Limb (tissue), 2 donors: ENCODE results near the gene PLAGL2.

Experiments
- DNase-seq, 2 donors: peaks; one replicate each; pipeline ENCODE4 v3.0.0-alpha.2; 2016; ENCODE audit errors: extremely low spot score in 2 of 2

PLAGL2 gene

DNA sequence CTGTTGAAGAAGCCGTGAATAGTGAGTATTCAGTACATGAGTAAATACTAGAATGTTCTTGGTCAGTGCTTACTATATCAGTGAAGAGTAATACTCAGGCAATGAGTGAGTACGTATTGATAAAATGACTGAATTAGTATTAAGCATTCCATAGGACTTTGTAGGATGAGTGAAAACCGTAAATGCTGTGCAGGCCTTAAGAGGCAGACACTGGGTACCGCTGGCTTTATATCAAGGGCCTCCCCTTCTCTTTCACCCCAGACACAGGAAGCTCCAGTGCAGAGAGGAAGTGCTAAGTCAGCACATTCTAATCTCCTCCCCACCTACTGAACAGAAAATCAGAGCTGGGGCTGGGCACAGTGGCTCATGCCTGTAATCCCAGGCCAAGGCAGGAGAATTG, 24.3 kb upstream of the PLAGL2 start:
- DNase-seq = no peak

GRCh38 chr20:32231245-32231644, 23.7 kb upstream of the PLAGL2 start:
- DNase-seq = no peak

DNA sequence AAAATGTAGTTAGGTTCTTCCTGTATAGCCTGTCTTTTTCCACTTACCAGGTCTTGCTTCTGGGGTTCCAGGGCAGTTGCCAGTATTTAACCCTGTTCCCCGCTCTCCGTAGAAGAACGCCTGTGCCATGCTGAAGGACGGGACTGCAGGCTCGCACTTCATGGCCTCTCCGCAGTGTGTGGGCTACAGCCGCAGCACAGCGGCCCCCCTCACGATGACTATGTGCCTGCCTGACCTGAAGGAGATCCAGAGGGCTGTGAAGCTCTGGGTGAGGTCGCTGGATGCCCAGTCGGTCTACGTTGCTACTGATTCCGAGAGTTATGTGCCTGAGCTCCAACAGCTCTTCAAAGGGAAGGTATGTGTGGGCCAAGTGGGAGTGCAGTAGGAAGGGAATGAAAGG, 23.2 kb upstream of the PLAGL2 start:
- no peak for DNase-seq

GRCh38 chr20:32229251-32229747, 21.8 kb upstream of the PLAGL2 start:
- DNase-seq = no peak

GRCh38 chr20:32227744-32228688, 20.5 kb upstream of the PLAGL2 start:
- no peak for DNase-seq

DNA sequence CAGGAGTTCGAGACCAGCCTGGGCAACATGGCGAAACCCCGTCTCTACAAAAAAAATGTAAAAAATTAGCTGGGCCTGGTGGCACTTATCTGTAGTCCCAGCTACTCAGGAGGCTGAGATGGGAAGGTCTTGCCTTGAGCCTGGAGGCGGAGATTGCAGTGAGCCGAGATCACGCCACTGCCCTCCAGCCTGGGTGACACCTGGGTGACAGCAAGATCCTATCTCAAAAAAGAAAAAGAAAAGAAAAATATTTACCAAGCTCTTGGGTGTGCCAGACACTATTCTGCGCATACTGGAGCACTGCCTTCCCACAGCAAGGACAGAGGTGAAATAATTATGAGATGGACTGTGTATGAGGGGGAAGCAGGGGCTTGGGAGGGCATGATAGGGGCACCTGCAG, 19.8 kb upstream of the PLAGL2 start:
- DNase-seq = no peak

DNA sequence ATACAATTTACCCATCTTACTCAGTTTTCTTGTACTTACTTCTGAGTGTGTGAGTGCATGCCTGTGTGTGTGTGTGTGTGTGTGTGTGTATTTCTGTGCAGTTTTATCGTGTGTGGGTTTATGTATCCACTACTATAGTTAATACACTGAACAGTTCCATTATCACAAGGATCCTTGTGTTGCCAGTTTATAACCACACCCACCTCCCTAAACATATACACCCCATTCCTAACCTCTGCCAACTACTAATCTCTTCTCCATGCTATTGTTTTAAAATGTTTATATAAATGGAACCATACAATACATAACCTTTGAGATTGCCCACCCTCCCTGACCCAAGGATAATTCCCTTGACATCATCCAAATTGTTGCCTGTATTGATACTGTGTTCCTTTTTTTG, 18.8 kb upstream of the PLAGL2 start:
- DNase-seq = no peak

DNA sequence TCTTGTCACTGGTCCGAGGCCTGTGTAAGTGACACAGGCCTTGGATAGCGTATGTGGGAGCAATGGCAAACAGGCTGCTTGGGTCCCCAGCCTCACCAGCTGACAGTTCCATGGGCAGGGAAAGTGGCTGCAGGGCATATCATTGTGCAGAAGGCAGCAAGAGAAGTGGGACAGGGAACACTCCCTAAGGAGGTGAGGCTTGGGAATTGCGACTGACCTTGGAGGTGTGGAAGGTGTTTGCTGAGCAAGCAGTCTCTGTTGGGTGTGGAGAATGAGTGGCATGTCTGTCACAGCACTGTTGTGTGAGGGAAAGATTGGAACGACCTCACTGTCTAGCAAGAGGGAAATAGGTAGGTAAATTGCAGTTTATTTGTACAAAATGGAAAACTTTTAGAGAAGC, 16.9 kb upstream of the PLAGL2 start:
- no peak for DNase-seq

DNA sequence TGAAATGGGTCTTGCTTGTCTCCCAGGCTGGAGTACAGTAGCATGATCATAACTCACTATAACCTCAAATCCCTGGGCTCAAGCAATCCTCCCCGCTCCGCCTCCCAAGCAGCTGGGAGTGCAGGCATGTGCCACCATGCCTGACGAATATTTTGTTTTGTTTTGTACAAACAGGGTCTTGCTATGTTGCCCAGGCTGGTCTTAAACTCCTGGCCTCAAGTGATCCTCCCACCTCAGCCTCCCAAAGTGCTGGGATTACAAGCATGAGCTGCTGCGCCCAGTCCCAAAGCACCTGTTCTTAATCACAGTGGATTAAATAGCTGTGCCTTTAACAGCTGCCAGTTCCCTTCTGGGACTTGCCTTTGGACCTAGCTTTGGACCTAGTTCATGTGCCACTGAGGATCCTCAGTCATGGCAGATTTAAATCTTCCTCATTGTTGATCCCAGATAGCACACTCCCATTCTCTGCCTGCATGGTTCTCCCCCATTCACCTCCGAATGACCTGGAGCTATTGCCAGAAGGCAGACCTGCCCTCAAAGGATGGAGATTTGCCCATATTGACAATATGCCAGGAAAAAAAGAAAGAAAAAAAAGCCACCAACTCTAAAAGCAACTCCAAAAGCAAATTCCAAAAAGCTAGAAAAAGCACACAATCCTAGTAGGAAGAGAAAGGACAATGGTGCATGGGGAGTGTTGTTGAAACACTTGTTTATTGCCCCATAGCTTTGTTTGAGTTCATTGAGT, 10.8 kb upstream of the PLAGL2 start:
- no peak for DNase-seq

DNA sequence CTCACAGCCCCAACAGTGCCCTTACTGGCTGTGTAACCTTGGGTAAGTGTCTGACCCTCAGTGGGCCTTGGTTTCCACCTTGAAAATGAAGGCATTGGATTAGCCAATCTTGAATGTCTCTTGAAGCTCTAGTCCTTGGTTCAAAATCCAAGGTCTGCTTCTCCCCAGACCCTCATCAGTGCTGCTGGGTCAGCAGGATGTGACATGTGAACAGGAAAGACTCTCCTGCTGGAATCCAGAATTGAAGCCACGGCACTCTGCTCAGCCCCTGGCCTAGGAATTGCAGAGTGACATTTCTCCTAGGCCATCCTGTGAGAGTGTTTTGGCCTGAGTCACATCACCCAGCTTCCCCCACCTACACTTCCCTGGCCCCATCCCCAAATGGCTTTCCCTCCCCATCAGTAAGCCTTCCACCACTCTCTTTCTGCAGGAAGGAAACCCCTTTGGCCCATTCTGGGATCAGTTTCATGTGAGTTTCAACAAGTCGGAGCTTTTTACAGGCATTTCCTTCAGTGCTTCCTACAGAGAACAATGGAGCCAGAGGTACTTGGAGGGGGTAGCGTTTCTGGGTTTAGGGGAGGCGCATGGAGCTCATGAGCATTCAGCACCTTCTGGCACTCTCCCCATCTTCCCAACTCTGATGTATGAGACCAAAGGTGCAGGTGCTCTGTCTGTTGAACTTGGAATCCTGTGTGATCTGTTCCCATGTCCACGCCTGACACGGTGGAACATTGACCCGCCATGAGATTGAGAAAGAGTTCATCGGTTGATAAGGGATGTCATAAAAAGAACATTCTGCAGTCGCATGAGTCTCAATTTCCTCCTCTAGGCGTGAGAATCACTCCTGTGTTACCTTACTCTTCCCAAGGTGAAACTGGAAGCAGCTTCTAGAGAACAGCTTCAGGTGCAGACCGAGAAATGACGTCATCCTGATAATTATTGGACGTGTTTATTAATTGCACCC, 8.9 kb upstream of the PLAGL2 start:
- DNase-seq = no peak

DNA sequence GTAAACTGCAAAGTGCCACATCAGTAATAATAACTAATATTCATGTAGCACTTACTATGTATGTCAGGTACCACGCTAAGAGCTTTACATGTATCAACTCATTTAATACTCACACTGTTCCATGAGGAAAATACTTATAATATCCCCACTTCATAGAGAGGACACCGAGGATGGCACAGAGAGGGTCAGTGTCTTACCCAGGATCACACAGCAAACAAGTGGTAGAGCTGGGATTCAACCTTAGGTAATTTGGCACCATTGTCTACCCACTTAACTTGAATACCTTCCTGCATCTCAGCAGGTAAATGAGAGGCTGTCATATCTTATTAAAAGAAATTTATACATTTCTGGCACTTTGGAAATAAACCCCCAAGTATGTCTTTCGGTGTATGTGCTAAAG, 8.2 kb upstream of the PLAGL2 start:
- DNase-seq = no peak

DNA sequence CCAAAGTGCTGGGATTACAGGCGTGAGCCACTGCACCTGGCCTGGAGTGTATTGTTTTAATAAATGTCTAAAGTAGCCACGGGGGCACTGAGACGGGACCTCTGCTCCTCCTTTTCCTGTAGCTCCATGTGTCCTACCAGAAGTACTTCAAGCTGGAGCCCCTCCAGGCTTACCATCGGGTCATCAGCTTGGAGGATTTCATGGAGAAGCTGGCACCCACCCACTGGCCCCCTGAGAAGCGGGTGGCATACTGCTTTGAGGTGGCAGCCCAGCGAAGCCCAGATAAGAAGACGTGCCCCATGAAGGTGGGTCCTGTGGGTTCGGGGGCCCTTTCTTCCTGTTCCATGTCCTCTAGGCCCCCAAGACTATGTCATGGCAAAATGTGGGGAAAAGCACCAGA, 7.6 kb upstream of the PLAGL2 start:
- DNase-seq = no peak

DNA sequence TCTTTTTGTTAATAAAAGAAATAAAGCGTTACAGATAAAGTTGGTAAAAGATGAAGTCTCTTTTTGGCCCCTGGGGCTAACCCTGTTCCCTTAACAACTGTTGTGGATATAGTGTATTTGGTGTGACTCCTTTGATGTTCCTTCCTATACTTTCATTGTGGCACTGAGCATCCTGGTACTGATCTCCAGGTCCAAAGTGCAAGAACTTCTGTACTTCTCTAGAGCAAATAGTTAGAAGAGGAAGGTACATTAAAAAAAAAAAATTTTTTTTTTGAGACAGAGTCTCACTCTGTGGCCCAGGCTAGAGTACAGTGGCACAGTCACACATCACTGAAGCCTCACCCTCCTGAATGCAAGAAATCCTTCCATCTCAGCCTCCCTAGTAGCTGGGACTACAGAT, 6.3 kb upstream of the PLAGL2 start:
- no peak for DNase-seq

- DNase-seq = no peak
Measured at GRCh38 chr20:32209850-32210605, 2.5 kb upstream of the PLAGL2 start.

DNA sequence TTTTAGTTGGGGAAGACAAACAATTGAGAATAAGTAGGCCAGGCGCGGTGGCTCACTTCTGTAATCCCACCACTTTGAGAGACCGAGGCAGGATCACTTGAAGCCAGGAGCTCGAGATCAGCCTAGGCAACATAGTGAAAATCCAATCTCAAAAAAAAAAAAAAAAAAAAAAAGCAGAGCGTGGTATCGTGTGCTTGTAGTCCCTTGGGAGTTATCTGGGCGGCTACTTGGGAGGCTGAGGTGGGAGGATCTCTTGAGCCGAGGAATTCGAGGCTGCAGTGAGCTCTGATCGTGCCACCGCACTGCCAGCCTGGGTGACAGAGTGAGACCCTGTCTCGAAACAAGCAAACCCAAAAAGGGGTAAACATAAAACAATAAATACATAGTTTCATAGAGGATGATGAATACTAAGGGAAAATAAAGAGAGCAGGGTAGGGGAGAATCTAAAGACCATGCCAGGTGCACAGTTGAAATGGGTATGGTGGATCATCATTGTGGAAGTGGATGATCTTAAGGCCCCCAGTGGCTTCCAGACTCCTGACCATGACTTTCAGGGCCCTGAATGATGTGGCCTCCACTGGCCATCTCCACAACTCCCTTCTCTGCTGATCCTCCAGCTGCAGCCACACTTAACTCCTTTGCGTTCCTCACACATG, 1.1 kb upstream of the PLAGL2 start:
- DNase-seq = no peak

DNA sequence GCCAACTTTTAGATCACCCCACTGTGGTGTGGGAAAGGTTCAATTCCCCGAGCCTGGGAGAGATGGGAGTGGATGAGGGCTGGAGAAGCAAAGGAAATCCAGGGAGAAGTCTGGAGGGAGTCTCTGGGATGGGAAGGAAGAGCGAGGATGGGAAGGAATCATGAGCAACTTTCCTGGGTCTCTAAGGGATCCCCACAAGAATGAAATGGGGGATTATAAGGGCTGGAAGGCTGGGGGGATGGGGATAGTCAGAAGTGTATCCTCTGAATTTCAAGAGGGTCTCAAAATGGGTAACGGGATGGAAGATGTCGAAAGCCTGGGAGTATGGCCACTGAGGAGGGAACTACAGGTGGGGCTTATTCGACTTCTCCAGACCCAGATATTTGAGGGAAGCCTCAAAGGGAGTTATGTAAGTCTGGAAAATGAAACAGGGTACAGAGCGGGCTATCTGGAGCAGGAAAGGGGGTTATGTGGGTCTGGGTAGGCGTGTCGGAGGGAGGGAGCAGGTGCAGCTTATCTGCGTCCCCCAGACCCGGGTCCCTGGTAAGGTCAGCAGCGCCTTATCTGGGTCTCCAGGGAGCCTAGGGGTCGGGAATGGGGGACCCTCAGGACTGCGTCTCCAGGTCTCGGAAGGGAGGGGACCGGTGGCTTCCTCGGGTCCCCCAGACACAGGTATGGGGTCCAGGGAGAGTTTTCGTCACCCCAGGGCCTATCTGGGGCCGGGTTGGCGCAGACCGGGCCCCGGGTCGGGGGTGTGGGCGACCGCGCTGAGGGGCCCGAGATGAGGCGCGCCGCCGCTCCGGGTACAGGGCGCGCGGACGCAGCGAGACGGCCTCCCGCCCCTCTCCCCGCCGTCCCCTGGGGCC, 550 bp downstream of the PLAGL2 start:
- DNase-seq = no peak

GRCh38 chr20:32205843-32206759, 1.4 kb downstream of the PLAGL2 start:
- DNase-seq = no peak
